IMR-90 (cell line): ENCODE measurements around the gene BCAS3.

ENCODE experiments used
- CHD1 ChIP-seq: IDR thresholded peaks from 2 replicates; pipeline ENCODE4 v1.6.1; 2012; ENCODE audit warnings: low read depth, low read length, improper control_type of control experiment
- CTCF ChIP-seq: conservative IDR thresholded peaks from 2 replicates; pipeline ENCODE4 v1.5.1; 2012; ENCODE audit warnings: mild to moderate bottlenecking, low read depth, low read length, improper control_type of control experiment
- MAZ ChIP-seq: IDR thresholded peaks from 2 replicates; pipeline ENCODE4 v1.6.1; 2012; ENCODE audit warnings: low read depth, mild to moderate bottlenecking, low read length, improper control_type of control experiment, moderate library complexity, borderline replicate concordance
- MXI1 ChIP-seq: IDR thresholded peaks from 2 replicates; pipeline ENCODE4 v1.6.1; 2012; ENCODE audit warnings: low read depth, mild to moderate bottlenecking, low read length, moderate library complexity, borderline replicate concordance

GRCh38 chr17:60661489-60661888, 16.2 kb upstream of the BCAS3 start:
- TF ChIP-seq CTCF (no peak), MAZ (no peak), MXI1 (no peak), CHD1 (no peak)
